NCI-H146 treated with DMSO at 0.1 percent for 48 hours (cell line): ENCODE measurements around the gene BORA.
"Not testable (repeated sequence)": the region's sequence is repeated elsewhere in the genome, so short reads cannot be mapped to it uniquely, and the experiment has no call there.

Source experiments
- DNase-seq: peaks from one replicate; lab custom pipeline; 2025; ENCODE audit not compliant: unreplicated experiment; lab: John Stamatoyannopoulos, UW

BORA gene

GRCh38 chr13:72727417-72728289, at the start of gene BORA, which contains the start of gene MZT1:
BORA (plus strand) TSS chr13:72727923; CDS start chr13:72728941, 1,018 bp downstream.
MZT1 (minus strand) TSS chr13:72727629; CDS start chr13:72727602, 27 bp downstream.
- peak; percentile 96 for DNase-seq

- no peak for DNase-seq
These were observed 49.4 kb upstream of the BORA start for GRCh38 chr13:72678312-72678711.

- DNase-seq = no peak
These were observed 47.4 kb upstream of the BORA start for GRCh38 chr13:72680353-72680752.

GRCh38 chr13:72686766-72687165, 41.0 kb upstream of the BORA start:
- DNase-seq = no peak

GRCh38 chr13:72689181-72689696, 38.5 kb upstream of the BORA start:
- DNase-seq = no peak

- no peak for DNase-seq
These were observed 34.7 kb upstream of the BORA start for GRCh38 chr13:72692884-72693514.

GRCh38 chr13:72693832-72694231, 33.9 kb upstream of the BORA start:
- DNase-seq = no peak

GRCh38 chr13:72694314-72694713, 33.4 kb upstream of the BORA start:
- no peak for DNase-seq

GRCh38 chr13:72696579-72696978, 31.1 kb upstream of the BORA start:
- peak; percentile 8 for DNase-seq

GRCh38 chr13:72698164-72698563, 29.6 kb upstream of the BORA start:
- no peak for DNase-seq

GRCh38 chr13:72700509-72700908, 27.2 kb upstream of the BORA start:
- no peak for DNase-seq

- no peak for DNase-seq
These were observed 10.9 kb upstream of the BORA start for GRCh38 chr13:72716776-72717175.

- DNase-seq = not testable (repeated sequence)
These were observed 1.5 kb upstream of the BORA start for GRCh38 chr13:72726185-72726584.

GRCh38 chr13:72726726-72727416, 852 bp upstream of the BORA start:
- peak; percentile 61 for DNase-seq

- no peak for DNase-seq
These were observed 525 bp downstream of the BORA start for GRCh38 chr13:72728290-72728605.

GRCh38 chr13:72737033-72737432, 9.3 kb downstream of the BORA start:
- no peak for DNase-seq

- DNase-seq = no peak
These were observed 12.3 kb downstream of the BORA start for GRCh38 chr13:72740015-72740414.

- no peak for DNase-seq
These were observed 17.5 kb downstream of the BORA start for GRCh38 chr13:72745260-72745659.

- DNase-seq = no peak
These were observed 23.5 kb downstream of the BORA start for GRCh38 chr13:72751220-72751619.

- DNase-seq = no peak
These were observed 26.4 kb downstream of the BORA start for GRCh38 chr13:72754111-72754510.

GRCh38 chr13:72757792-72758535, 30.2 kb downstream of the BORA start:
- no peak for DNase-seq
